GM12878 (cell line): ENCODE data around the gene ICAM4. TPM values are rescaled to one million over a fixed set of nuclear protein-coding genes. Genes with fewer than 3 reads are reported as not detected.

Source experiments
- CBX5 ChIP-seq: sonication (generic); IDR thresholded peaks from 2 replicates; pipeline ENCODE4 v1.6.1; 2016; ENCODE audit warnings: low read depth, moderate library complexity, mild to moderate bottlenecking, inconsistent platforms
- GATAD2B ChIP-seq: fragments of 450-650 bp; conservative IDR thresholded peaks from 2 replicates; pipeline ENCODE4 v1.6.1; 2017; ENCODE audit warnings: low read depth, mild to moderate bottlenecking, moderate library complexity
- JUND ChIP-seq: IDR thresholded peaks from 2 replicates; pipeline ENCODE4 v1.6.1; 2012; ENCODE audit warnings: low read depth, mild to moderate bottlenecking, low read length, improper control_type of control experiment, moderate library complexity
- NBN ChIP-seq: fragments of 450-650 bp; IDR thresholded peaks from 2 replicates; pipeline ENCODE4 v1.6.1; 2016
- NFYA ChIP-seq: IDR thresholded peaks from 2 replicates; pipeline ENCODE4 v1.6.1; 2011; ENCODE audit warnings: low read depth, mild to moderate bottlenecking, low read length, improper control_type of control experiment, borderline replicate concordance
- REST ChIP-seq: IDR thresholded peaks from 2 replicates; pipeline ENCODE4 v1.6.1; 2012; ENCODE audit warnings: mild to moderate bottlenecking, low read depth, low read length
- RFX5 ChIP-seq: IDR thresholded peaks from 2 replicates; pipeline ENCODE4 v1.6.1; 2011; ENCODE audit warnings: low read depth, low read length, improper control_type of control experiment
- SREBF2 ChIP-seq: IDR thresholded peaks from 2 replicates; pipeline ENCODE4 v1.6.1; 2012; ENCODE audit warnings: mild to moderate bottlenecking, low read length
- SRF ChIP-seq, 2 experiments: IDR thresholded peaks; 2 replicates each; pipeline ENCODE4 v1.6.1; 2011; ENCODE audit warnings: low read depth in 2 of 2, low read length in 2 of 2, mild to moderate bottlenecking in 1 of 2, moderate library complexity in 1 of 2
- TBL1XR1 ChIP-seq: IDR thresholded peaks from 2 replicates; pipeline ENCODE4 v1.6.1; 2012; ENCODE audit warnings: low read depth, low read length, improper control_type of control experiment
- ZBTB33 ChIP-seq: fragments of 450-650 bp; IDR thresholded peaks from 2 replicates; pipeline ENCODE4 v1.6.1; 2017; ENCODE audit warnings: mild to moderate bottlenecking
- polyA plus RNA-seq, 11 experiments: library from polyadenylated mRNA; depleted of rRNA in 4 of 11; unstranded in 6 of 11; stranded (reverse) in 5 of 11; fragments of >200 nt; fragmentation: Nextera tagmentation in 4 of 11; fragmentation: Illumina TruSeq in 1 of 11; extraction: Ambion mirVana in 4 of 11; extraction: Trizol in 1 of 11; gene quantifications; 1 replicate in 1 of 11; 2 replicates in 10 of 11; pipeline versions ENCODE4 v1.2.1 to v1.2.3, GENCODE V29; 2011 to 2016; ENCODE audit warnings: inconsistent platforms in 2 of 11, missing spikeins in 2 of 11, low read depth in 1 of 11
- total RNA-seq, 4 experiments: library from RNA; depleted of rRNA in 3 of 4; stranded (reverse); fragments of >200 nt in 3 of 4; fragmentation: Illumina TruSeq in 1 of 4; extraction: Trizol in 1 of 4; gene quantifications; 2 replicates each; pipeline versions ENCODE4 v1.2.1 to v1.2.3, GENCODE V29; 2013 to 2021

The ICAM4 gene
- total and polyA plus RNA-seq, 10 of the 15 experiments (the other 5 are each of a cell fraction or from before 2014, with no cell fraction given): 0.31 to 5.1 (median 1.7) TPM

GRCh38 chr19:10251792-10252694 is 34.7 kb upstream of the ICAM4 start, which contains the start of gene MRPL4 (continued):
- TF ChIP-seq GATAD2B: no peak; the same call in none of the 2 replicates
- TF ChIP-seq RFX5: peak; percentile 61; the same call in 1 of the 2 replicates
- TF ChIP-seq SREBF2: no peak
- no peak for TF ChIP-seq CBX5
- TF ChIP-seq REST: peak; percentile 27; the same call in 1 of the 2 replicates
- TF ChIP-seq TBL1XR1: no peak
- TF ChIP-seq NBN: peak; percentile 99
- no peak for TF ChIP-seq ZBTB33
- TF ChIP-seq JUND: peak; percentile 78; the same call in 1 of the 2 replicates
- TF ChIP-seq SRF (IDR thresholded peaks at IDR 0.05; ENCODE audit: low read depth in 2 of 2, low read length in 2 of 2): peak; percentile 71 to 90
- peak; percentile 43; the same call in 1 of the 2 replicates for TF ChIP-seq NFYA
- TF ChIP-seq, all 136 proteins: peak for 64
